ENCODE data around the gene ADAMTS16.

DNA sequence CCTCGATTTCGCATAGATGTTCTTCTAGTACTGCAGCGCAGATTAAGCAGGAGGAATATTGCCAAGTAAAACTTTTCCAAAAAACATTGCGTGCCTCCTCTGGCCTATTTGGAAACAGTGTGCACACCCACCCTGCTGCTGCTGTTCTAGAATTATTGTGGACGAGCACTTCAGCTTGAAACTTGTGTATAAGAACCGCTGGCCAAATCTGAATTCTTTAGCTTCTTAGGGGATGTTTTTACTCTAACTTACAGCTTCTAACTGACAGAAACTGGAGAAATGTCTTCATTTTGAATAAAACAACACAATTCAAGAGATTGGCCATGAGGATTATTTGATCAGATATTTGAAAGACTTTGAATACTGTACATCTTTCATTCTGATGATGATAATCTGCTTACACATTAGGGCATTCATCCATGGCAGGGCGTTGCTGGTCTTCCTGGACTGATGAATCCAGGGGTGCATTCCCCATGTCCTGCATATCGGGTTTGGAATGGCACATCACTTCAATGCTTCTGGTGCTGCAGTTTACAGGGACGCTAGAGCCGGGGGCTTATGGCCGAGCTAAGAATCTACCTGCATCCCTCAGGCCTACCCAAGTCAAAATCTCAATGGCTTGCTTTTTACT, 6.5 kb downstream of the ADAMTS16 start:
- TF ChIP-seq, protein P1, sequence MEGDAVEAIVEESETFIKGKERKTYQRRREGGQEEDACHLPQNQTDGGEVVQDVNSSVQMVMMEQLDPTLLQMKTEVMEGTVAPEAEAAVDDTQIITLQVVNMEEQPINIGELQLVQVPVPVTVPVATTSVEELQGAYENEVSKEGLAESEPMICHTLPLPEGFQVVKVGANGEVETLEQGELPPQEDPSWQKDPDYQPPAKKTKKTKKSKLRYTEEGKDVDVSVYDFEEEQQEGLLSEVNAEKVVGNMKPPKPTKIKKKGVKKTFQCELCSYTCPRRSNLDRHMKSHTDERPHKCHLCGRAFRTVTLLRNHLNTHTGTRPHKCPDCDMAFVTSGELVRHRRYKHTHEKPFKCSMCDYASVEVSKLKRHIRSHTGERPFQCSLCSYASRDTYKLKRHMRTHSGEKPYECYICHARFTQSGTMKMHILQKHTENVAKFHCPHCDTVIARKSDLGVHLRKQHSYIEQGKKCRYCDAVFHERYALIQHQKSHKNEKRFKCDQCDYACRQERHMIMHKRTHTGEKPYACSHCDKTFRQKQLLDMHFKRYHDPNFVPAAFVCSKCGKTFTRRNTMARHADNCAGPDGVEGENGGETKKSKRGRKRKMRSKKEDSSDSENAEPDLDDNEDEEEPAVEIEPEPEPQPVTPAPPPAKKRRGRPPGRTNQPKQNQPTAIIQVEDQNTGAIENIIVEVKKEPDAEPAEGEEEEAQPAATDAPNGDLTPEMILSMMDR (IDR thresholded peaks at IDR 0.05) = no peak
- TF ChIP-seq POLR2A (IDR thresholded peaks at IDR 0.05) (no peak), POLR2AphosphoS5 (IDR thresholded peaks at IDR 0.05) (no peak), EP300 (IDR thresholded peaks at IDR 0.05) (no peak)
